Measurements from ENCODE around the gene AMPD3. TPM values are rescaled to one million over a fixed set of nuclear protein-coding genes. Genes with fewer than 3 reads are reported as not detected.

Gene AMPD3
- polyA plus RNA-seq, 1 experiment: 19.6 TPM

DNA sequence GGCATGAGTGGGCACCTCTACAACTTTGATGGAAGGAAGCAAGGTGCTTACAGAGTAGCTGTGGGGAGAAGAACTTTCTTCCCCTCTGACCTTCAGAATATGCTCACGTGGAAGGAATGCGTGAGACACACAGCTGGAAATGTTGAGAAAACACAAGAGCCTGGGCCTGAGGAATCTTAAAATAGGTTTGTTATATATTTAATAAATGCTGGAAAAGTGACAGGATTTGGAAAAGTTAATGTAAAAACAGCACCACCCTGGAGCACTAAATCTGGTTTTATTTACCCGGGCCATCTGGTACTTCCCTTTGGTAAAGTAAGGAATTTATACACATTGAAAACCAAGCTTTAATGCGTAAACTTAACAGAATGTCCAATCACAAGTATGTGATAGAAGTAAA lies 14.0 kb upstream of the AMPD3 start:
- no peak overlapping the region for H3K4me3 ChIP-seq (ENCODE audit: low read depth, low read length)
- ChIA-PET POLR2A (interaction anchor here (0.6 to 2.5 kb wide), 2 partner anchors 14 to 15 kb away, joined by 6 to 11 read pairs; partner anchors contain the start of gene AMPD3), CTCF (no interaction called here)
- H3K27me3 ChIP-seq (ENCODE audit: control insufficient read depth, insufficient read depth, low read length): no peaks in the 10 kb centered on the region
- no peak overlapping the region for H3K27ac ChIP-seq (ENCODE audit: low read depth, low read length)
- TF ChIP-seq, protein P1, sequence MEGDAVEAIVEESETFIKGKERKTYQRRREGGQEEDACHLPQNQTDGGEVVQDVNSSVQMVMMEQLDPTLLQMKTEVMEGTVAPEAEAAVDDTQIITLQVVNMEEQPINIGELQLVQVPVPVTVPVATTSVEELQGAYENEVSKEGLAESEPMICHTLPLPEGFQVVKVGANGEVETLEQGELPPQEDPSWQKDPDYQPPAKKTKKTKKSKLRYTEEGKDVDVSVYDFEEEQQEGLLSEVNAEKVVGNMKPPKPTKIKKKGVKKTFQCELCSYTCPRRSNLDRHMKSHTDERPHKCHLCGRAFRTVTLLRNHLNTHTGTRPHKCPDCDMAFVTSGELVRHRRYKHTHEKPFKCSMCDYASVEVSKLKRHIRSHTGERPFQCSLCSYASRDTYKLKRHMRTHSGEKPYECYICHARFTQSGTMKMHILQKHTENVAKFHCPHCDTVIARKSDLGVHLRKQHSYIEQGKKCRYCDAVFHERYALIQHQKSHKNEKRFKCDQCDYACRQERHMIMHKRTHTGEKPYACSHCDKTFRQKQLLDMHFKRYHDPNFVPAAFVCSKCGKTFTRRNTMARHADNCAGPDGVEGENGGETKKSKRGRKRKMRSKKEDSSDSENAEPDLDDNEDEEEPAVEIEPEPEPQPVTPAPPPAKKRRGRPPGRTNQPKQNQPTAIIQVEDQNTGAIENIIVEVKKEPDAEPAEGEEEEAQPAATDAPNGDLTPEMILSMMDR (IDR thresholded peaks at IDR 0.05; ENCODE audit: low read depth, low read length): no peak
- DNase-seq (ENCODE audit: low read depth, low spot score): no peak
- no peaks in the 10 kb centered on the region for H3K9me3 ChIP-seq (ENCODE audit: control insufficient read depth, insufficient read depth, low read length)

DNA sequence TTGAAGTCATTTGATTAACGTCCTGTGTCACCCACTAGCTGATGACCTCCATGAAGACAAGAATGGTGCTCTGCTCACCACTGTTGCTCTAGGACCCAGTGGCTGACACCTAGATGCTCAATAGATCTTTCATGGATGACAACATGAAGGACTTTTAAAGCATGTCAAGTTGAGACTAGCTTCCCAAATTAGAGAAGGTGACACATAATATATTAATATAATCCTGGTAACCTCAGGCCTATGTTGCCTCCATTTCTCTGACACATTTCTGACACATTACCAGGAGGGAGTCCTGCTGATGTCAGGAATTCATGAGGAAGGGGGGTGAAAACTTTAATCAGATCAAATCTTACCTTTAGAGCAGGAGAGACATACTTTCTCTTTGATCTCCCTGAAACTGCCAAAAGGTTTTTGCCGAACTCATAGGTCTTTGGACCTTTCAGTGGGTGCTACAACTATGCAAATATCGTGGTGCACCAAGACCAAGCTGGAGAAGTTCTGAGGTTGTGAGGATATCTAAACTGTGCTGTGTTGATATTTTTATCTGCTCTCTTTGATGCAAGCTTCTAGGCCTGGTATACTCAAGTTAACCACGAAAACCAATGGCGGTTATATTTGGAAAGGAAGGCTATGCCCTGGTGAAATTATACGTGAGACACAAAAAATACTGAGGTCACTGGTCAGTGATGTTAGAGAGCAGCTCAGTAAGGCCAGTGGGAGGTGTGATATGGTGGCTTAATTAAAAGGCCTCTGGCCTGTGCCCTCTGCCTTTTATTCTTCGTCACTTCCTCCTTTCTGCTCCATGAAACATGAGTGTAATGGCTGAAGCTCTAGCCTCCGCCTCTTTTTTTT lies 13.2 kb upstream of the AMPD3 start:
- DNase-seq (ENCODE audit: low read depth, low spot score): no peak
- Histone ChIP-seq H3K9me3 (ENCODE audit: control insufficient read depth, insufficient read depth, low read length) (no peaks in the 10 kb centered on the region), H3K27ac (ENCODE audit: low read depth, low read length) (no peak overlapping the region), H3K4me3 (ENCODE audit: low read depth, low read length) (no peak overlapping the region), H3K27me3 (ENCODE audit: control insufficient read depth, insufficient read depth, low read length) (no peaks in the 10 kb centered on the region)
- TF ChIP-seq, protein P1 (IDR thresholded peaks at IDR 0.05; ENCODE audit: low read depth, low read length): no peak
- POLR2A ChIA-PET: interaction anchor here (0.6 to 2.5 kb wide), 2 partner anchors 14 to 15 kb away, joined by 6 to 11 read pairs; partner anchors contain the start of gene AMPD3
- CTCF ChIA-PET: no interaction called here

DNA sequence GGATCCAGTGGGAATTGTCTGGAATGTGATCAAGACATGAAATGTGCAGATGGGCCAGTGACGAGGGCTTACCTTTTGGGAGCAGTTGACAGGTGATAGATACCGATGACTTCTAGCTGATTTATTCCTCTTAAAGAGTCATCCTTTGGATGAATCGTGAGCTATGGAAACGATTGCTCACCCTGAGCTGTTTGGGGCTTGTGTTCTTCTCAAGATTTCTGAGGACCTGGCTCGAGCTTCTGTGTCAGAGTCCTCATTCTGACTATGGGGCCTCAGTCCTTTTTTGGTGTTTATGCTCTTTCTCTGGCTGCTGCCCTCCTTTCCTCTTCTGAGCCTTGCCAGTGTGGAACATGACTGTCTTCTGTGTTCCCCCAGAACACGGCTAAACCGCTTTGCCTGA lies 11.9 kb upstream of the AMPD3 start:
- TF ChIP-seq, protein P1 (IDR thresholded peaks at IDR 0.05; ENCODE audit: low read depth, low read length): no peak
- Histone ChIP-seq H3K27ac (ENCODE audit: low read depth, low read length) (no peak overlapping the region), H3K4me3 (ENCODE audit: low read depth, low read length) (no peak overlapping the region), H3K27me3 (ENCODE audit: control insufficient read depth, insufficient read depth, low read length) (no peaks in the 10 kb centered on the region), H3K9me3 (ENCODE audit: control insufficient read depth, insufficient read depth, low read length) (no peaks in the 10 kb centered on the region)
- DNase-seq (ENCODE audit: low read depth, low spot score): no peak
- ChIA-PET CTCF (no interaction called here), POLR2A (no interaction called here)

DNA sequence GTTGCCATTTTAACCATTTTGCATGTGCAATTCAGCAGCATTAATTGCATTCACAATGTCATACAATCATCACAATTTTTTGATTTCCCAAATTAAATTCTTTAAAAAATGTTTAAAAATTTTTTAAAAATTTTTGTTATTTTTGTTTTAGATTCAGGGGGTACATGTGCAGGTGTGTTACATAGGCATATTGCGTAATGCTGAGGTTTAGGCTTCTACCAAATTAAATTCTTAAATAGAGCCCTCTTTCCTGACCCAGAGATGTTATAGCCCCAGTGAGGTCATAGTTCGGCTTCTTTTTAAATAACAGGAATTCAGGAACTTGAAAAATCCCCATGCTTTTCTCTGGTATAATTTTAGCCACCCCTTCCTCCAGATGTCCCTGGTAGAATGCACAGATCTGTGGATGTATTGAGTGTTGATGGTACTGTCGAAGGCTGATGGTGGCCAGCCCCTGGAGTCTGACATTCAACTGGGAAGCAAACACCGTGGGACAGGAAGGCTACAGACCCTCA lies 11.3 kb upstream of the AMPD3 start:
- ChIA-PET POLR2A (no interaction called here), CTCF (no interaction called here)
- TF ChIP-seq, protein P1 (IDR thresholded peaks at IDR 0.05; ENCODE audit: low read depth, low read length): no peak
- Histone ChIP-seq H3K4me3 (ENCODE audit: low read depth, low read length) (no peak overlapping the region), H3K9me3 (ENCODE audit: control insufficient read depth, insufficient read depth, low read length) (no peaks in the 10 kb centered on the region), H3K27ac (ENCODE audit: low read depth, low read length) (no peak overlapping the region), H3K27me3 (ENCODE audit: control insufficient read depth, insufficient read depth, low read length) (no peaks in the 10 kb centered on the region)
- DNase-seq (ENCODE audit: low read depth, low spot score): no peak

DNA sequence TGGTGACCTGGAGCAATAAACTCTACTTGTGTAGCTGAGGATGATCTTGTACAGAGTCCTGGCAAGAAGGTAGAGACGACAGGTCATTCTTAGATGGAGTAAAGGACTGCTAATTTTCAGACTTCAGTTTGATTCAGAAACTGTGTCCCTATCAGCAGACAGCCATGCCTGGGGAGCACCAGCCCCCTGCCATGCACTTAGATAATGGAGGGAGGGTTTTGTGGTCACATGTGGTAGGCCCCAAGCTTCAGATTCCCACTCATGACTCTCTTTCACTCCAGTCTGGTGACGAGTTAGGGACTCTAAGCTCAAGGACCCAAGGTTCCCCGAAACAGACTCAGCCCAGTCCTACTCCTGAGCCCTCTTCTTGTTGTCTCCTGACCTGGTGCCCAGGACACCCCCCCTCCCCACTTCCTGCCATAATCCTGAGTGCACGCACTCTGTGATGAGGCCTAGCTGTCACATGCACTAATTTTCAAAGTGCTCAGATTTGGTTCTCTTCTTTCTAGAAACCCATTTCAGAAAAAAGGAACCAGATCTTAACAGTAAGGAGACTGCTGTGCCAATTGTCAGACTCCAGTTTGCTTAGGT lies 10.2 kb upstream of the AMPD3 start:
- TF ChIP-seq, protein P1 (IDR thresholded peaks at IDR 0.05; ENCODE audit: low read depth, low read length): no peak
- no peak overlapping the region for H3K4me3 ChIP-seq (ENCODE audit: low read depth, low read length)
- DNase-seq (ENCODE audit: low read depth, low spot score): no peak
- POLR2A ChIA-PET: interaction anchor here (0.6 kb wide), 1 partner anchor 19 kb away, joined by 4 read pairs; no protein-coding TSS in a partner anchor
- H3K9me3 ChIP-seq (ENCODE audit: control insufficient read depth, insufficient read depth, low read length): no peaks in the 10 kb centered on the region
- H3K27me3 ChIP-seq (ENCODE audit: control insufficient read depth, insufficient read depth, low read length): no peaks in the 10 kb centered on the region
- H3K27ac ChIP-seq (ENCODE audit: low read depth, low read length): no peak overlapping the region
- CTCF ChIA-PET: no interaction called here

Measured in AG04450 (cell line).